ENCODE data around the gene PCSK5.

DNA sequence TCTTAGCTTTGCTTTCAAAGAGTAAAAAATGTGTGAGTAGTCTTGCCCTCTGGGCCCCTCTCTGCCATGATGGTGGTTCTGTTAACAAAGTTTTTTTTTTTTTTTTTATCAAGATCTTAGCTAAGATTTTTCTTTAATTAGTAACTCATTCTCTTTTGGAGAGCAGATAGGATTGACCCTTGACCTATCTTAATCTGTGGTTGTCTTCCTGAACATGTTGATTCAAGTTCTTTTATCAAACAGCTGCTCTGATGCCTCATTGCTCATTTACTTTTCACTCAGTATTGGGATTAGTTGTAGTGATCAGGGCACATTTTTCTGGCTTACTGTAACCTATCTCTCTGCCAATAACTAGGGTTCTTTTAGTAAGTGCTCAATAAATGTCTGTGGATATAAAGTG, 106.3 kb downstream of the PCSK5 start:
- TF ChIP-seq EP300 (conservative IDR thresholded peaks at IDR 0.05; ENCODE audit: poor library complexity, severe bottlenecking) (no peak), POLR2AphosphoS5 (IDR thresholded peaks at IDR 0.05) (no peak), EZH2 (IDR thresholded peaks at IDR 0.05; ENCODE audit: borderline replicate concordance, insufficient read depth, low read length, poor library complexity, severe bottlenecking) (no peak), SMC3 (conservative IDR thresholded peaks at IDR 0.05; ENCODE audit: poor library complexity) (no peak)
- TF ChIP-seq, protein P1, sequence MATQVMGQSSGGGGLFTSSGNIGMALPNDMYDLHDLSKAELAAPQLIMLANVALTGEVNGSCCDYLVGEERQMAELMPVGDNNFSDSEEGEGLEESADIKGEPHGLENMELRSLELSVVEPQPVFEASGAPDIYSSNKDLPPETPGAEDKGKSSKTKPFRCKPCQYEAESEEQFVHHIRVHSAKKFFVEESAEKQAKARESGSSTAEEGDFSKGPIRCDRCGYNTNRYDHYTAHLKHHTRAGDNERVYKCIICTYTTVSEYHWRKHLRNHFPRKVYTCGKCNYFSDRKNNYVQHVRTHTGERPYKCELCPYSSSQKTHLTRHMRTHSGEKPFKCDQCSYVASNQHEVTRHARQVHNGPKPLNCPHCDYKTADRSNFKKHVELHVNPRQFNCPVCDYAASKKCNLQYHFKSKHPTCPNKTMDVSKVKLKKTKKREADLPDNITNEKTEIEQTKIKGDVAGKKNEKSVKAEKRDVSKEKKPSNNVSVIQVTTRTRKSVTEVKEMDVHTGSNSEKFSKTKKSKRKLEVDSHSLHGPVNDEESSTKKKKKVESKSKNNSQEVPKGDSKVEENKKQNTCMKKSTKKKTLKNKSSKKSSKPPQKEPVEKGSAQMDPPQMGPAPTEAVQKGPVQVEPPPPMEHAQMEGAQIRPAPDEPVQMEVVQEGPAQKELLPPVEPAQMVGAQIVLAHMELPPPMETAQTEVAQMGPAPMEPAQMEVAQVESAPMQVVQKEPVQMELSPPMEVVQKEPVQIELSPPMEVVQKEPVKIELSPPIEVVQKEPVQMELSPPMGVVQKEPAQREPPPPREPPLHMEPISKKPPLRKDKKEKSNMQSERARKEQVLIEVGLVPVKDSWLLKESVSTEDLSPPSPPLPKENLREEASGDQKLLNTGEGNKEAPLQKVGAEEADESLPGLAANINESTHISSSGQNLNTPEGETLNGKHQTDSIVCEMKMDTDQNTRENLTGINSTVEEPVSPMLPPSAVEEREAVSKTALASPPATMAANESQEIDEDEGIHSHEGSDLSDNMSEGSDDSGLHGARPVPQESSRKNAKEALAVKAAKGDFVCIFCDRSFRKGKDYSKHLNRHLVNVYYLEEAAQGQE (IDR thresholded peaks at IDR 0.05; ENCODE audit: borderline replicate concordance): no peak
- TF ChIP-seq, protein P2, sequence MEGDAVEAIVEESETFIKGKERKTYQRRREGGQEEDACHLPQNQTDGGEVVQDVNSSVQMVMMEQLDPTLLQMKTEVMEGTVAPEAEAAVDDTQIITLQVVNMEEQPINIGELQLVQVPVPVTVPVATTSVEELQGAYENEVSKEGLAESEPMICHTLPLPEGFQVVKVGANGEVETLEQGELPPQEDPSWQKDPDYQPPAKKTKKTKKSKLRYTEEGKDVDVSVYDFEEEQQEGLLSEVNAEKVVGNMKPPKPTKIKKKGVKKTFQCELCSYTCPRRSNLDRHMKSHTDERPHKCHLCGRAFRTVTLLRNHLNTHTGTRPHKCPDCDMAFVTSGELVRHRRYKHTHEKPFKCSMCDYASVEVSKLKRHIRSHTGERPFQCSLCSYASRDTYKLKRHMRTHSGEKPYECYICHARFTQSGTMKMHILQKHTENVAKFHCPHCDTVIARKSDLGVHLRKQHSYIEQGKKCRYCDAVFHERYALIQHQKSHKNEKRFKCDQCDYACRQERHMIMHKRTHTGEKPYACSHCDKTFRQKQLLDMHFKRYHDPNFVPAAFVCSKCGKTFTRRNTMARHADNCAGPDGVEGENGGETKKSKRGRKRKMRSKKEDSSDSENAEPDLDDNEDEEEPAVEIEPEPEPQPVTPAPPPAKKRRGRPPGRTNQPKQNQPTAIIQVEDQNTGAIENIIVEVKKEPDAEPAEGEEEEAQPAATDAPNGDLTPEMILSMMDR (IDR thresholded peaks at IDR 0.05; ENCODE audit: poor library complexity, severe bottlenecking): no peak

All from neural cell (in vitro differentiated cells).